ENCODE measurements around the gene HRH1.

GRCh38 chr3:11247362-11247761 is 93.1 kb downstream of the HRH1 start:
- no peak for TF ChIP-seq POLR2A (IDR thresholded peaks at IDR 0.05; ENCODE audit: low read length)
- no peak for TF ChIP-seq GATA1 (IDR thresholded peaks at IDR 0.05; ENCODE audit: low read depth, low read length)

Data from erythroblast (primary cell).